ENCODE data around the gene RHEB. TPM values are rescaled to one million over a fixed set of nuclear protein-coding genes. Genes with fewer than 3 reads are reported as not detected.

The RHEB gene
- total RNA-seq, 1 experiment from 2014 or later = 217 TPM

Other genes starting within 250 kb of the RHEB start
- gene NUB1, start 178.1 kb downstream of the RHEB start, total RNA-seq (2014; rRNA removed; shearing (Covaris generic)) = 53.2 and 54.4 TPM in 2 replicates
- gene WDR86, start 109.9 kb downstream of the RHEB start, total RNA-seq (2014; rRNA removed; shearing (Covaris generic)) = not detected in 2 replicates
- gene CRYGN, start 79.8 kb downstream of the RHEB start, total RNA-seq (2014; rRNA removed; shearing (Covaris generic)) = not detected in 2 replicates

All from RPMI7951 (cell line).